Measurements from ENCODE around the gene PNRC1.
"Not testable (repeated sequence)": the region's sequence is repeated elsewhere in the genome, so short reads cannot be mapped to it uniquely, and the experiment has no call there.

Gene PNRC1

DNA sequence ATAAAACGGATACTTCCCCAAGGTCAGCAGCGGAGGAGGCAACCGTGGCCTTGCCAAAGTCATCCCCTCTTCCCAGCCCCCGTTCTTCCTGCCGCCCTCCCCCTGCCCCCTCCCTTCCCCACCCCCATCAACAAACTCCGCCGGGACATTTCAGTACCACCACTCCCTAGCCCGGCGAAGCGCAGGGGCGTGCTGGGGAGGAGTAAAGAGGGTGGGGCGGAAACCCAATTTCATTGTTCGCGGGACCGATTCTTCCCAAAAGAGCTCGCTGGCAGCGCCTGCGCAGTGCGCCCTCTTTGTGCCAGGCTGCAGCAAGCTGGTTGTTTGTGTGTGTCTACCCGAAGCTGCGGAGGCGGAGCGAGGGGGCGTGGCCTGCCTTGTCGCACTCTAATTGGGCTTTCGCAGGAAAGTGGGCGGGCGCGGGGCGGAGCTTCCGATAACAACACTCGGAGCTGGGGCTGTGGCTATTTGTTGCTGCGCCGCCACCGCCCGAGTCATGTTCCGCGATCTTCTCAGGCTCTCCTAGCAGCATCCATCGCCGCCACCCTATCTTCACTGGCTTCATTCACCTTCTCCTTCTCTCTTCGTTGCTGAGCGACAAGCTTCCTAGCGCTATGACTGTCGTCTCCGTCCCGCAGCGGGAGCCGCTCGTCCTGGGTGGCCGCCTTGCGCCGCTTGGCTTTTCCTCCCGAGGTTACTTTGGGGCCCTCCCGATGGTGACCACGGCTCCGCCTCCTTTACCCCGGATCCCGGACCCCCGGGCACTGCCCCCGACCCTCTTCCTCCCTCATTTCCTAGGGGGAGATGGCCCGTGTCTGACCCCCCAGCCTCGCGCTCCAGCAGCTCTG lies at the start of gene PNRC1:
TSS of gene PNRC1 (plus strand) at position 471 of the 848 bp plus-strand sequence. CDS start at position 615, 144 bp downstream.
- DNase-seq (ENCODE audit: low read depth in 1 of 2, low spot score in 1 of 2), result peak; percentile 100

DNA sequence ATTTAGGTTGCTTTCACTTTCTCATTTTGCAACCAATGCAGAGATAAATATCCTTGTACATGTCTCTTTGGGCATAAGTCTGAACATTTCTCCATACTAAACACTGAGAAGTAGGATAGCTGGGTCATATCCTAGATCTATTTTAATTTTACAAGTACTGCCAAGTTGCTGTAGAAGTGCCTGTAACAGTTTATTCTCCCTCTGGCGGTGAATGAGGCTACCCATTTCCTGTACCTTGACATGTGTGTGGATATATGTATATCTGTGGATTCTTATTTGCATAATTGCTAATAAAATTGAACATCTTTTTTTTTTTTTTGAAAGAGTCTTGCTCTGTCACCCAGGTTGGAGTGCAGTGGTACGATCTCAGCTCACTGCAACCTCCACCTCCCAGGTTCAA lies 48.0 kb upstream of the PNRC1 start:
- DNase-seq (ENCODE audit: low read depth in 1 of 2, low spot score in 1 of 2), result no peak

DNA sequence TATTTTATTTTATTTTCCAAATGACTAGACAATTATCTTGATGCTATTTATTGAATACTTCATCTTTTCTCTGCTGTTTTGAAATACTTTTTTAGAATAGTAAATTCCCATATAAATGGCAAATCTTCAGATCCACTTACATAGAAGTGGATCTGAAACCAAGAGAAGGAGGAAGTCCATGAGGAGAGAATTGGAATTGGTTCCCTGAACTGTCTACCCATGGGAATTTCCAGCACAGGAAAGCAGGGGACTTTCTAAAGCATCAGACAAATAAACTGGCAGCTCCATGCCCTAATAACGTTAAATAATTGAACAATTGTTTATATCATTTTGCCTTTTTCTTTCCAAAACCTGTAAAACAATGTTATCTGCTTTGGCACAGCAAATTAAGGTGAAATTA lies 47.1 kb upstream of the PNRC1 start:
- DNase-seq (ENCODE audit: low read depth in 1 of 2, low spot score in 1 of 2), result no peak

DNA sequence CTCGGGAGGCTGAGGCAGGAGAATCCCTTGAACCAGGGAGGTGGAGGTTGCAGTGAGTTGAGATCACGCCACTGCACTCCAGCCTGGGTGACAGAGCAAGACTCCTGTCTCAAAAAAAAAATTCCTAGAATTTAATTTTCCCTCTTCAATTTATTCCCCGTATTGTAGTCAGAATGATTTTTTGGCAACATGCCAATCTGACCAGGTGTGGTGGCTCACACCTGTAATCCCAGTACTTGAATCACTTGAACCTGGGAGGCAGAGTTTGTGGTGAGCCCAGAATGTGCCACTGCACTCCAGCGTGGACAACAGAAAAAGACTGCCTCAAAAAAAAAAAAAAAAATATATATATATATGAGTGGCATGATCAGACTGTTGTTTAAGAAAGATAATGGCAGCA lies 46.4 kb upstream of the PNRC1 start:
- DNase-seq (ENCODE audit: low read depth in 1 of 2, low spot score in 1 of 2), result not testable (repeated sequence)

DNA sequence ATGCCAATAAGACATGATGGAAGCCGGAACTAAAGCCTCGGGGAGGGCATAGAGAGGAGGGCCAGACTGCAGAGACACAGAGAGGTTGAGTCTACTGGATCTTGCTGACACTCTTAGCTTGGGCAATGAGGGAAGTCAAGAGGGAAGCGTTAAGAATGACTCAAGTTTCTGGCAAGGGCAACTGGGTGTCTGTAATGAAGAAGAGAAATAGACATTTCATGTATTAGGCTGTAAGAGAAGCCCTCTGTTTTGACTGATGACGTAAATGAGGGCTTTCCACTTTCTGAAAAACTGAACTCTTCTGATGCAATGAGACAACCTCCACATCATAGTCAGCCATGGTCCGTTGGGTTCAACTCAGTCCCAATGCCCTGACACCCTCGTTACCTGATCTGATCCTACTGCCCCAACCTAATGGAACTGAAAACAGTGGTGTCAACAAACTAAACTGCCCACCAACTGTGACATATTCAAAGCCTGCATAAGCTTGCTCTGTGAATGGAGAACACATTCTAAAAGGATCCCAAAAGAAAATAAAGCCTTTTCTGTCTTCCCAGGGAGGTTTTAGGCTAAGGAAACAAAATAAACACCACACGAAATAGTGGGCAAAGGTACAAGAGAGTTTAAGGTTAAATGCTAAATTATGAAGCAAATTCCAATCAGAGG lies 45.8 kb upstream of the PNRC1 start:
- DNase-seq (ENCODE audit: low read depth in 1 of 2, low spot score in 1 of 2), result no peak

DNA sequence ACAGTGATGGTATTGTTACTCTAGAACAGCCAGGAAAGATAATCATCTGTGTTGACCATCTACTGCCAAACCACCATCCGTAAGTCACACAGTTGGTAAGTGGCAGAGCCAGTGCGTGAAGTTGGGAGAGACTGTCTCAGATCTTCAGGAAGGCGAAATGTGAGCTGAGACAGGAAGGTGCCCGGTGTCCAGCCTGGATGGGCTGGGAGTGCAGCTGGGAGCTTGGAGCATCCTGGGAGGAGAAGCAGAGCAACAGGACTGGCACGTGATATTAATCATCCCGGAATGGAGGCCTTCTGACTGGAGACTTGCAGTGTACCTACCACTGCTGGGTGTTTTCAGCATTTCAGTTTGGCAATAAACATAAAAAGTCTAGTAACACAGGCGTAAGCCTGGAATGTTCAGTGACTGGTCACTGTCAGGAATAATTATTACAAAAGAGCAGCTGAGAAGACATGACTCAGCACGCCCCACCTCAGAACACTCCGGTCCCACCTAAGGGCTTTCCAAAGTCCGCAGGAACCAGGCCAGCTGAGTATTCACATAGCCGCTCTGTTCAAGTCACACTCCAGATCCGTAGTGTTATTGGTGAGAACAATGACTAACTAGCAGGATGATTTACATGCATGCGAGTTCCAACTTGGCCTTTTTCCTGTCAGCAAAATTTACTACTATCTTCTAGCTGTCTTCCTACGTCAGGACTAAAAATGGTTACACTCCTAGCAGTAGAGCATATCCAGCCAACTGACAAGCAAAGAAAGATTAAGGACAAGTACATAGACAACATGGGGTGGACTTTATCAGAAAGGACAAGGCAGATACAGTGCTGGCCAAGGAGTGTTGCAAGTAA lies 45.1 kb upstream of the PNRC1 start:
- DNase-seq (ENCODE audit: low read depth in 1 of 2, low spot score in 1 of 2), result no peak

DNA sequence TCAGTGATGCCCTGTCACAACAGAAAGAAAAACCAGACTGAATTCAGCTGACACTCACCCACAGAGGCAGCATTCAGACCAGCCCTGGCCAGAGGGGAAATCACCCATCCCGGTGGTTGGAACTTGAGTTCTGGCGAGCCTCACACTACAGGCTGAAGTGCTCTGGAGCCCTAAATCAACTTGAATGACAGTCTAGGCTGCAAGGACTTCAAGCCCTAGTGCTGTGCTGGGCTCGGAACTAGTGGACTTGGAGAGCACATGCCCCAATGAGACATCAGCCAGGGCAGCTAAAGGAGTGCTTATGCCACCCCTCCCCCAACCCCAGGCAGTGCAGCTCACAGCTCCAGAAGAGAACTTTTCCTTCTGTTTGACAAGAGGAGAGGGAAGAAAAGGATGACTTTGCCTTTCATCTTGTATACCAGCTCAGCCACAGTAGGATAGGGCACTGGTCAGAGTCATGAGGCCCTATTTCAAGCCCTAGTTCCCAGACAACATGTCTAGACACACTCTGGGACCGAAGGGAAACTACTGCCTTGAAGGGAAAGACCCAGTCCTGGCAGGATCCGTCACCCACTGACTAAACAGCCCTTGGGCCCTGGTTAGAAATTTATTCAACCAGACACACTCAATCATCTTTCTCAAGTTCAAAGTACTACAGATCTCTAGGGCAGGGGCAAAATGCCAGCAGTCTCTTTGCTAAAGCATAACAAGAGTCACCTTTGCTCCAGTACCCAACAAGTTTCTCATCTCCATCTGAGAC lies 43.2 kb upstream of the PNRC1 start:
- no peak for DNase-seq (ENCODE audit: low read depth in 1 of 2, low spot score in 1 of 2)

DNA sequence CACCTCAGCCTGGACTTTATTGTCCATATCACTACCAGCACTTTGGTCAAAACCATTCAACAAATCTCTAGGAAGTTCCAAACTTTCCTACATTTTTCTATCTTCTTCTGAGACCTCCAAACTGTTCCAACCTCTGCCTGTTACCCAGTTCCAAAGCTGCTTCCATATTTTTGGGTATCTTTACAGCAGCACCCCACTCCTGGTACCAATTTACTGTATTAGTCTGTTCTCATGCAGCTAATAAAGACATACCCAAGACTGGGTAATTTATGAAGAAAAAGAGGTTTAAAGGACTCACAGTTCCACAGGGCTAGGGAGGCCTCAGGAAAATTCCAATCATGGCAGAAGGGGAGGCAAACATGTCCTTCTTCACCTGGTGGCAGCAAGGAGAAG lies 42.7 kb upstream of the PNRC1 start:
- DNase-seq (ENCODE audit: low read depth in 1 of 2, low spot score in 1 of 2), result not testable (repeated sequence)

DNA sequence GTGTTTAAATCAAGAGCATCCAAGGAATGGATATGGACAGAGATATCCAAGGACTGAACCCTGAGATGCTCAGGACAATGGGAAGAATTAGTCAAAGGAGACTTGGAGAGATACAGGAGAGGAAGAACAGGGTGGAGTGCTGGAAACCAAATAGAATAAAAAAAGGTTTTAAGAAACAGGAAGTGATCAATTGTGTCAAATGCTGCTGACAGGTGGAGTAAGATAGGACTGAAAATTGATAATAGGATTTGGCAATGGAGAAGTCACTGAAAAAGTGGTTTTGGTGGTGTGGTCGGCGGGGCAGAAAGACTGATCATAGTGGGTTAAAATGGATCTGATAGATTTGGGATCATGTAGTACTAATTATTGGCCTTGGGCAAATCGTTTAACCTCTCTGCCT lies 37.9 kb upstream of the PNRC1 start:
- DNase-seq (ENCODE audit: low read depth in 1 of 2, low spot score in 1 of 2), result no peak

DNA sequence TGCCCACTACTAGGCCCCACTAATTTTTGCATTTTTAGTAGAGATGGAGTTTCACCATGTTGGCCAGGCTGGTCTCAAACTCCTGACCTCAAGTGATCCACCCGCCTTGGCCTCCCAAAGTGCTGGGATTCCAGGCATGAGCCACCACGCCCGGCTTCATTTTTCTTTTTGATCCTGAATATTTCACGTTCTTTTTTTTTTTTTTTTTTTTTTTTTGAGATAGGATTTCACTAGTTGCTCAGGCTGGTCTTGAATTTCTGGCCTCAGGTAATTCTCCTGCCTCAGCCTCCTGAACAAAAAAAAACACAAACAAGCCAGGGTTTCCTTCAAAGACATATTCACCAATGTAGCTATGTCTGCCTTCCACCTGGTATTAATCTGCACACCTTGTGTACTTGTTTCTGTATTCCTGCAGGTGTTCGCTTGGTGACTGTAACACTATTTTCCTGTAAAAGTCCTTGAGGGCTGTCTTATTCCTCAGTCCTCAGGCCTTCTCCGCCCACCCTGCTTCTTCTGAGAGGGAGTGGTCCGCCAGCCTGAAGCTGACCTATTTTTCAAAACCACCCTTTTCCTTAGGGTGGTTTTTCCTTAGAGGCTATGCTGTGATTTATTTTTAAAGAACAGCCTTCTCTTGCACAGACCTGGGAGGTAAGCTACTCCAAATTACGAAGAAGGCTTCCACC lies 36.1 kb upstream of the PNRC1 start:
- no peak for DNase-seq (ENCODE audit: low read depth in 1 of 2, low spot score in 1 of 2)

DNA sequence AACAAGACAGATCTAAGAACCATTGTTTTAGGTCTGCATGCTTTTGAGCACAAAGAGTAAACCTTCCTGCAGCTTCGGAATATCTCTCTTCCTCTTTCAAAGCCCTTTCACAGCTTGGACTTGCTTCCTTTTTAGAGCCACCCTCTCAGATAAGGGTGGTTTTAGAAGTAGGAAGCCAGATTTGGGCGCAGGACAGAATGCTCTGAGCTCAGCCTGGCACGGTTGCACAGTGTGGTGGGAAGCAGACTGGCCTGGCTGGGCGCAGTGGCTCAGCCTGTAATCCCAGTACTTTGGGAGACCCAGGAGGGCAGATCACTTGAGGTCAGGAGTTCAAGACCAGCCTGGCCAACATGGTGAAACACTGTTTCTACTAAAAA lies 35.6 kb upstream of the PNRC1 start:
- DNase-seq (ENCODE audit: low read depth in 1 of 2, low spot score in 1 of 2), result no peak

DNA sequence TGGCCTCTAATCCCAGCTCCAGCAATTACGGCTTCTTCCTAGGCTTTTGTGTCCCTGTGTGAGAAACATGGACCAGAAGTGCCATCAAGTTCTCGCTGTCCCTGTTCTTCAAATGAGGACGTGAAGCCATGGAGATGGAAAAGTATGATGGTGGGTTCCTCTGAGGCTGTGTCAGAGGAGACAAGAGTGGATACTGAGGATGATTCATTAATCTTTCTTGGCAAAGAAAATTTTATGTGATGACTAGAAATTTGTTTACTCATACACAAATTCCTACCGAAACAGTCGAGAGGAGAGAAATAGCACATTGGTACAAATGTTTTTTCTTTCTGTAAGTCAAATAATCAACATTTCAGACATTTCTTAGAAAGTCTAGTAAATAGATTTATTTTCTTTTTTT lies 35.0 kb upstream of the PNRC1 start:
- no peak for DNase-seq (ENCODE audit: low read depth in 1 of 2, low spot score in 1 of 2)

DNA sequence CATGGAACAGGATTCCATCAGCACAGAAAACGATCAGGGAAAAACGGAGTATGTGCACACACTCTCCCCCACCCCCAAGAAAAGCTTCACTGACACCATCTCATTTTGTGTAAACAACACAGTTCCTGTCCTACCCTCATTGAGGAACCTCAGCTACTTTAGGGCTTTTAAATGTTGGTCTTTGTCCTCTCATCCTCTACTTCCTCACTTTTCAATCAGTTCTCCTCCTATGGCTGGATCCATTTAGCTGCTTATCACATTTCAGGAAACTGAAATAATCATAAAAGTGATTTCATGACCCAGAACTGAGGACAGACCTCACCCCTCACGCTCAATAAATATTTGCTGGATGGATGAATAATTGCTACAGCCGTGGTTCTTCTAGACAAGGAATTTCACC lies 33.1 kb upstream of the PNRC1 start:
- DNase-seq (ENCODE audit: low read depth in 1 of 2, low spot score in 1 of 2), result no peak

DNA sequence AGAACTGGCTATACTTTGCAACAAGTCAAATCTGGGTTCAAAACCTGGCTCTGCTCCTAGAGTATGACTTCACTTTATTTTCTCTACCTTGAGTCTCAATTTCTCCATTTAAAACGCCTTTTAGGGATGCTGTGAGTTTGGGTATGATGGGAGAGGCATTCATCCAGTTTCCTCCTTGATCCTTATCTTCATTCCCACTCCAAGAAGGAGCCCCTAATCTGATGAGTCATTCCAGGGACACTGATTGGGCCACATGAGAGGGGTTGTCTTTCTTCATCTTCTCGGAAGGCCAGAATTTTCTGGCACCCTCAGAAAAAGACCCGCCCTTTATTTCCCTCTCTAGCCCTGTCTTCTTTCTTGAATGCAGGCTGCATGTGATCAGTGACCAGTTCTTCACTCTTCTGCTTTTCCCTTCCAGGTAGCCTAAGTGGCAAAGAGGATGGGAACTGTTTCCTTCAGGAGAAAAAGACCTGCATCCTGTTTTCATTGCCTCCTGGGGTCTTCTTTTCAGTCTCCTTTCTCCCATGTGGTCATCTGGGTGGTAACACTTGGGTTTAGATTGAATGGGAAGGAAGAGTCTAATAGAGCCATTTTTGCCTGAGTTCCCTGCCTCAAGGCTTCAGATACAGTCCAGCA lies 32.1 kb upstream of the PNRC1 start:
- no peak for DNase-seq (ENCODE audit: low read depth in 1 of 2, low spot score in 1 of 2)

DNA sequence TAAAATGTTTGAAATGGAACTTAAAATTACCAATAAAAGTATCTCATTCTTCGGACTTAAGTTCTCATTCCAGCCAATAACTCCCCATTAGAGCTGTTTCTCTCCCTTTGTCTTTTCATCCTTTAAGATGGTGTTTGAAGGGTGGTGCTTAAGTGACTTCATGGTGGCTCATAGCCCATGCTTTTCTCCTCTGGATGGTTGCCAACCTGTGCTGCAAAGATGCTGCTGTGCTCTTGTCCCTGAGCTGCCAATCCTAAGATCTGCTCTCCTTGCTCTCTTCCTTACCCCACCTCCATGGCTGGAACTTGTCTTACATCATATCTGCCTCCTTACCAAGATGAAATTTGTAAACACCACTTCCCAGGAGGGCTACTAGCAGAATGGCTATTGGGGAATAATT lies 31.6 kb upstream of the PNRC1 start:
- no peak for DNase-seq (ENCODE audit: low read depth in 1 of 2, low spot score in 1 of 2)

DNA sequence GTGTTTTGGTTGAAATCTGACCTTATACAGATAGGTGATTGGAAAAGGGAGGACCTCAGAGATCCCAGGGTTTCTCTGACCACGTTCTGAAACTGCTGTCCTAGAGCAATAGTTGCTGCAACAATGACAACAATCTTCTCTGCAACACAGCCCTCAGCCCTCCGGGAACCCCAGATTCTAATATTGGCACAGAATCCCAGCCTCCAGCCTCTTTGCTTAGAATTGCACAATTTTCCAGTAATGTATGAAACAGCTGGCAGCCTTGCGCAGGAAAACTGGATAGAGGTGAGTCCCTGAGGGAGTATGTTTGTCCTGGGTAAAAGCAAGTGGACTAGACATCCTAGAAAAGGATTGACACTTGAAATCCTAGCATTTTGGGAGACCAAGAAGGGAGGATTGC lies 30.4 kb upstream of the PNRC1 start:
- DNase-seq (ENCODE audit: low read depth in 1 of 2, low spot score in 1 of 2), result no peak

DNA sequence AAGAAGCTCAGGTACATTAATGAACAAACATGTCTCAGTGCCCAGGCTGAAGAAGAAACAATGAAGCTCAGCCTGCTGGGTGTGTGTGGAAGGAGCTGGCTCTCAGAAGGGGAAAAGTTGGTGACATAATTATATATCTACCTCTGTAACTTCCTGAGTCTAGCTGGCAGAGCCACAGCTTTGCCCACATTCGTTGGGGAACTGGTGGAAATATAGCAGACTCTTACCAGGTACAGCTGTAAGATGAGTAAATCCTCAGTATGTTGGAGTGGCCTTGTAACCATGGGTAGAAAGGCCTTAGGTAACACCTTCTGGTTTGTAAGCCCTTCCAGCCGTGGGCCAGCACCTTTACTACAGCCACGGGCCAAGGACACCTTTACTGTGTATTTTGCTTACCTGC lies 29.9 kb upstream of the PNRC1 start:
- no peak for DNase-seq (ENCODE audit: low read depth in 1 of 2, low spot score in 1 of 2)

DNA sequence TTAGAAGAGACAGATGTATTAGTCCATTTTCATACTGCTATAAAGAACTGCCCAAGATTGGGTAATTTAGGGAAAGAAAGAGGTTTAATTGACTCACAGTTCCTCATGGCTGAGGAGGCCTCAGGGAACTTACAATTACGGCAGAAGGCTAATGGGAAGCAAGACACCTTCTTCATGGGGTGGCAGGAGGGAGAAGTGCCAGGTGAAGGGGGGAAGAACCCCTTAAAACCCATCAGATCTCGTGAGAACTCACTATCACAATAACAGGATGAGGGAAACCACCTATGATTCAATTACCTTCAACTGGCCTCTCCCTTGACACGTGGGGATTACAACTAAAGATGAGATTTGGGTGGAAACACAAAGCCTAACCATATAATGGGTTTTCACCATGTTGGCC lies 28.9 kb upstream of the PNRC1 start:
- DNase-seq (ENCODE audit: low read depth in 1 of 2, low spot score in 1 of 2), result no peak

DNA sequence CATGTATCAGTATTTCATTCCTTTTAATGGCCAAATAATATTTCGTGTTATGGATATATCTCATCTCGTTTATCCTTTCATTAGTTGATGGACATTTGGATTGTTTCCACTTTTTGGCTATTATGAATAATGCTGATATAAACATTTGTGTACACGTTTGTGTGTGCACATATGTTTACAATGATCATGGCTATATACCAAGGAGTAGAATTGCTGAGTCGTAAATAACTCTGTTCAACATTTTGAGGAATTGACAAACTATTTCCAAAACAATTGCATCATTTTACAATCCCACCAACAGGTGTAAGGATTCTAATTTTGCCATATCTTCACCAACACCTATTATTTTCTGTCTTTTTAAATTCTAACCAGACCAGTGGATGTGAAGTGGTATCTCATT lies 26.3 kb upstream of the PNRC1 start:
- no peak for DNase-seq (ENCODE audit: low read depth in 1 of 2, low spot score in 1 of 2)

DNA sequence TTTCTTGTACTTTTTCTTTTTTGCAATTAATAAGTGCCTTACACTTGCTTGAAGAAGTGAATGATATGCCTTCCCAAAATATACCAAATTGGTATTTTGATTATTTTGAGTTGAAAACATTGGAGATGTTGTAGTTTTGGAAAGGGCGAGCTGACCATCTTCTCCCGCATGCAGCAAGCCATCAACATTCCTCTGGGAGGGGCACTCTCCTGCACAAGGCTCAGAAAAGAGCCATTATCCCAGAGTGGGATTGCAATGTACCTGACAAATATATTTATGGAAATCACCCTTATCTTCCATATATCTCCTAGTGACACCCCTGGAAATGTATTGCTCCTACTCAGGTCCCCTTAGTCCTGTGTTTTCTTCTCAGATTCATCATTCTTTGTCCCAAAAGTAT lies 22.8 kb upstream of the PNRC1 start:
- no peak for DNase-seq (ENCODE audit: low read depth in 1 of 2, low spot score in 1 of 2)

Data from stimulated activated CD4-positive, alpha-beta T cell treated with anti-CD3 and anti-CD28 coated beads, Interleukin-15, amount 100 ng/mL, for 1 hour (primary cell).